ENCODE results near the gene MX1. TPM values are rescaled to one million over a fixed set of nuclear protein-coding genes. Genes with fewer than 3 reads are reported as not detected.
"Not testable (repeated sequence)": the region's sequence is repeated elsewhere in the genome, so short reads cannot be mapped to it uniquely, and the experiment has no call there.

The MX1 gene
- polyA plus RNA-seq, 5 donors, result 6.3 to 11.3 (median 7.4) TPM

DNA sequence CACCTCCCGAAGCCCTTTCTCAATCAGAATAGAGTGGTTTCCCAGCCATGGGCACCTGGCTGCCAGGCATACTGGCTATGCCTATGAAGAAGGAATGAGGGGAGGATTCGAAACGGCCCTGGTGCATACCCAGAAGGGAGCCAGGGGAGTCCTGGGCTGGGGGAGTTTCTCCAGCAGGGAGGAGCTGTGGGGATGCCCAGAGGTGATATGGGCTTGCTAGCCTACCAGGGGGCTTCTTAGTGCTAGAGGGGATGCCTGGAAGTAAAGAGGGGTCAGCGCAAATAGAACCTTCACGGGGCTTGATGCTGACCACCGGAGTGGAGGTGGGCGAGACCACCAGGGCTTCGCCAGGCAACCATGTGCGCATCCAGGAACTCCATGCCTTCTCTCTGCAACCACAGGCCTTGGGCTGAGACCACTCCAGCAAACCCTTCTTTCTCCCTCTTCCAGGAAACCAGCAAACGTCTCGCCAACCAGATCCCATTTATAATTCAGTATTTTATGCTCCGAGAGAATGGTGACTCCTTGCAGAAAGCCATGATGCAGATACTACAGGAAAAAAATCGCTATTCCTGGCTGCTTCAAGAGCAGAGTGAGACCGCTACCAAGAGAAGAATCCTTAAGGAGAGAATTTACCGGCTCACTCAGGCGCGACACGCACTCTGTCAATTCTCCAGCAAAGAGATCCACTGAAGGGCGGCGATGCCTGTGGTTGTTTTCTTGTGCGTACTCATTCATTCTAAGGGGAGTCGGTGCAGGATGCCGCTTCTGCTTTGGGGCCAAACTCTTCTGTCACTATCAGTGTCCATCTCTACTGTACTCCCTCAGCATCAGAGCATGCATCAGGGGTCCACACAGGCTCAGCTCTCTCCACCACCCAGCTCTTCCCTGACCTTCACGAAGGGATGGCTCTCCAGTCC lies 18.2 kb upstream of the MX1 start:
- no peak for DNase-seq

DNA sequence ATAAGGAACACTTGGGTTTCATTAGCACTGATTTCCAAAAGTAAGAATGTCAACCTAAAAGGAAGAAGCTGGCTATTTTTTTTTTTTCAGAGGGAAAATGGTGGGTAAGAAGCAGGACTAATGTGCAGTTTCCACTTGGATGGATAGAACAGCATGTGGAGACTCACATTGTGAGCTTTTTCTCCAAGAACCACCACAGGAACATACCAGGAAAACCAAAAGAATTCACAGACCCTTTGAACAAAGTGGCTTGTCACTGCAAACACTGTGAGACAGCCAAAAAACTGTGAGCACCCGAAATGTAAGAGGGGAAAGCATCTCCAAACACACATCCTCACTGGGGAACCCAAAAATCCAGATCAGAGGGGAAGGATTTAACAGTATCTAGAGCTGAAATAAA lies 15.7 kb upstream of the MX1 start:
- DNase-seq, result no peak

DNA sequence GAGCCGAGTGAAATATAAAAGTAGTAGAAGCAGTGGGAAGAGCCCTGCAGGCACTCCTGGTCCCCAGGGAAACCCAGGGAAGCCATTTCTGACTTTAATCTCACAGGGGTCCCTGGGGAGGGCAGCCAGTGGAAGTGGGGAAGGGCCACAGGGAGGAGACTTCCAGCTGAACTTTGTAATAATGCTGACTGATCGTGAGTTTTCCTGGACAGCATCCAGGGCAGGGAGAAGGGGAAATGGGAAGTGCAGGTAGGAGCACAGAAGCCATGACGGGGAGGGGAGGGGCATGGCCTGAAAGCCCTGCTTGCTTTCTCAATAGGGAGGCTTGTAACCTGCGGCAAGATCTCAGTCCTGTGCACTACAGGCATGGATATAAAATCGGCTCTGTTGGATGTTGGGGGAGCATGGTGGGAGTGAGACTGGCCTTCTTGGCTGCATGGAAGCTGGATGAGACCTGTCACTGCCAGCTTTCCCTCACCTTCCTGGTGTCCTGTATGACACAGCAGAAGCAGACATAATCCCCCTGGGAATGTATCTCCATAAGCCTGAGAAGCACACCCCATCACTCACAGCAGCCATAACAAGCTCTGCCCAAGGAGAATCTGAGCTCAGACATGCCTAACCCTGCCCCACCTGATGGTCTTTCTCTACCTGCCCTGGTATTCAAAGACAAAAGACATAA lies 15.1 kb upstream of the MX1 start:
- DNase-seq, result no peak

DNA sequence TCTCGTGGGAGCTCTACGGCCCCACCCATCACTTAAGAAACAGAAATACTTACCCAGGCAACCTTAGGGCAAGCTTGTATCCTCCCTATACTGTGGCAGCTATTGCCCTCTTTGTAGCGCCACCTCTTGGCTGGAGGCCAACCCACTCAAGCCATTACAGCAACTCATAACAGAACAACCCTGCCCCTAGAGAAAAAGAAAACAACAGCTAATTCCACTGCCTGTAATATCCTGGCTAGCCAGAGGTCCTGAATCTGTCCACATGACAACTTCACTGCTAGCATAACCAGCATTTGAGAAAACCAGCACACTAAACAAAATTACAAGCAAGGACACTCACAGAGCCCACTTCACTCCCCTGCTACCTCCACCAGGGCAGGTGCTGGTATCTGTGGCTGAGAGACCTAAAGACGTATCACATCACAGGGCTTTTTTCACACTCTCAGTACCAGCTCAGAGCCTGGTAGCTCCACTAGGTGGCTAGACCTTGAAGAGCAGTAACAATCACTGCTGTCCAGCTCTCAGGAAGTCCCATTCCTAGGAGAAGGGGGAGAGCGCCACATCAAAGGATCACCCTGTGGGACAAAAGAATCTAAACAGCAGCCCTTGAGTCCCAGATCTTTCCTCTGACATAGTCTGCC lies 14.5 kb upstream of the MX1 start:
- DNase-seq, result no peak

GRCh38 chr21:41417505-41417904 lies 8.5 kb upstream of the MX1 start:
- not testable (repeated sequence) for DNase-seq

DNA sequence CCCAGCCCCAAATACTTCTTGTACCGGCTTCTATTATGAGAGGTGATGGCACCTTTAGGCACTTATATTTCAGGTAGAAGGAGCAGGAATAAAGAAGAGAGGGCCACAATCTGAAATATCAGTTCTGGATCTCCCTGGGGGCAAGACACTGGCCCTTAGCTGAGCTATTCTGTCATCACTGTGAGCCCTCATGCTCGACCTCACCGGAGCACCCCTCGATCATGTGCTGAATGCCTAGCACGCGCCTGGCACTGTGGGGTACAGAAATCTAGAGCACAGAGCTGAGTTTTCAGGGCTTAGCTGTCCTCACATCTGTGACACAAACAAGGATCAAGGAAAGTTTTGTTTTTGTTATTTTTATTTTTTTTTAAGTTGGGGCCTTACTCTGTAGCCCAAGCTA lies 7.6 kb upstream of the MX1 start:
- DNase-seq, result no peak

DNA sequence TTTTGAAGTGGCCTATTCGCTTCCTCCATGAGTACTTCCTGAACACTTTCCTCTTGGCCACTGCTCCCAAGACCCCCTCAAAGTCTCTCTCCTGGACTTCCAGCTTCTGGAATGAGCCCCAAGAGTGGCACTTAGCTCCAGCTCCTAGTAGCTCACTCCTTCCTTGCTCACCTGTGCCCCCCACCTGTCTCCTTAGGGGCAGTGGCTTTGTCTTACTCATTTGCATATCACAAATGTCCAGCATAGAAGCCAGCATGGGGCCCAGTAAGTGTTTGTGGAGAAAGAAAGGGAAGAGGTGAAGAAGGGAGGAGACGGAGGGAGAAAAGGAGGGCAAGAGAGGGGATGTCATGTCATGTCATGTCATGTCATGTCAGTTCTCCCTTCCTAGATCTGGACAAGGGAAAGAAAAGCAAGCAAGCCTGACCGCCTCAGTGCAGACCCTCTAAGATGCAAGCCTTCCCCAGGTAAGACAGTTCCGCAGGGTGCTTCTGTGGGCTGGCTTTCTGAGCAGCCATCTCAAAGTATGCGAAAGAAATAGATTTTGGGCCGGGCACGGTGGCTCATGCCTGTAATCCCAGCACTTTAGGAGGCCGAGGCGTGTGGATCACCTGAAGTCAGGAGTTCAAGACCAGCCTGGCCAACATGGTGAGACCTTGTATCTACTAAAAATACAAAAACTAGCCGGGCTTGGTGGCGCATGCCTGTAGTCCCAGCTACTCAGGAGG lies 6.9 kb upstream of the MX1 start:
- DNase-seq, result no peak

DNA sequence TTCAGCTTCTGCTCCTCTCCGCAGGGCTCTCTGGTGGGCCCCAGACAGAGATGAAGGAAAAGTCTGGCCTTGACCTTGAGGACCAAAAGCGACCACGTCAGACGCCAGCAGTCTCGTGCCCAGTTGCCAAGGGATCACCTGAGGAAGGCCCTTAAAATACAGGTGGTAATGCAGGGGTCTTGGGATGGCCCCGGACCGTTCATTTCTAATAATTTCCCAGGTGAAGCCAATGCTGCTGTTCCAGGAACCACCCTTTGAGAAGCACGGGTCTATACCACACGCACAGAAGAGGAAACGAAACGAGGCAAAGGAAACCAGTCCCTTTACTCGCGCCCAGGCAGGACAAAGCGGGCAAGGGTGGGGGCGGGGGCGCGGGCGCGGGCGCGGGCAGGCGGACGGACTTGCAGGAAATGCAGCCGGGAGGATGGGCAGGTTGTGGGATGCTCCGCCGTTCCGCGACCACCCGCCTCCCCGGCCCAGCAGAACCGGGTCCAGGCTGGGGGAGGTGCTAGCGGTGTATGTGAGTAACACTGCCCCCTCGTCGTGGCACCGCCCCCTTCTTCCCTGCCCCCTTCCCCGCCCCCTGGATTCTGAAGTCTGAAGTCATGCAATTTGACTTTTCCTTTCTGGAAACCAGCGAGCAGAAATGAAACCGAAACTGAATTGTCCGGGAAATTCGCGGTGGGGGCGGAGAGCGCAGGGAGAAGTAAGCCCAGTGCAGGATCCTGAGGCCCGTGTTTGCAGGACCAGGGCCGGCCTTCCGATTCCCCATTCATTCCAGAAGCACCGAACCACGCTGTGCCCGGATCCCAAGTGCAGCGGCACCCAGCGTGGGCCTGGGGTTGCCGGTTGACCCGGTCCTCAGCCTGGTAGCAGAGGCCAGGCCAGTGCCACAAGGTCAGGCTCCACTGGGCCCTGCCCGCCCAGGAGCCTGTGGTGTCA lies 5.8 kb upstream of the MX1 start:
- DNase-seq, result peak; percentile 87 to 89

DNA sequence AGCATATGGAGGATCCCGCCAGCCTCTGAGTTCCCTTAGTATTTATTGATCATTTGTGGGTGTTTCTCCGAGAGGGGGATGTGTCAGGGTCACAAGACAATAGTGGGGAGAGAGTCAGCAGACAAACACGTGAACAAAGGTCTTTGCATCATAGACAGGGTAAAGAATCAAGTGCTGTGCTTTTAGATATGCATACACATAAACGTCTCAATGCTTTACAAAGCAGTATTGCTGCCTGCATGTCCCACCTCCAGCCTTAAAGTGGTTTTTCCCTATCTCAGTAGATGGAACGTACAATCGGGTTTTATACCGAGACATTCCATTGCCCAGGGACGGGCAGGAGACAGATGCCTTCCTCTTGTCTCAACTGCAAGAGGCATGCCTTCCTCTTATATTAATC lies 5.0 kb upstream of the MX1 start:
- not testable (repeated sequence) for DNase-seq

DNA sequence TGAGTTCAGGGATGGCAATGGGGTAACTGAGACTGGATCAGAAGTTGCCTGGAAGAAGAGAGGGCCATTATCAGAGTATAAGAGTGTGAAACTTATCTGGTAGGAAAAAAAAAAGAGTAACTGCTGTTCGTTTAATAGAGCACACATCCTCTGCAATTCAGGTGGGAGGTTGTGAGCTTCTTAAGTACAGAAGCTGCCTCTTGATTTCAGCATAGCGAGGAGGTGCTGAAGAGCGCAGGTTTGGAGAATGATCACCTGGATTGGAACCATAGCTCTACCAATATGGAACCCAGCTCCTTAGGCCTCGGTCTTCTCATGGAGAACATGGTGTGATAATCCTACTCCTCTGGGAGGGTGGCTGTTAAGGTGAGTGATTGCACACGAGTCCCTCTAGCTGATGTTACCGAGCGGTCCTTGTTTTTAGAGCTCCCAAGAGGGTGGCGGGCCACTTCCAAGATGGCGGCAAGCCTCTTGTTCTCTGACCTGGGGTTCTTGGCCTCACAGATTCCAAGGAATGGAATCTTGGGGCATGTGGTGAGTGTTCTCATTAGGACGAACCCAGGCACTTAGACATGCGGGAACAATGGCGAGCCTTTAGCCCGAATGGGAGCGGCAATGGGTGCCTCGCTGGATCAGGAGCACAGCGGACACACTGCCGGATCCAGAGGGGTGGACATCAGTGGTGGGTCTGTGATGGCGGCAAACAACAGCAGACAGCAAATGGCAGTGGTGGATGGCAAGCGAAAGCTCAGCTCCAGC lies 3.3 kb upstream of the MX1 start:
- no peak for DNase-seq

DNA sequence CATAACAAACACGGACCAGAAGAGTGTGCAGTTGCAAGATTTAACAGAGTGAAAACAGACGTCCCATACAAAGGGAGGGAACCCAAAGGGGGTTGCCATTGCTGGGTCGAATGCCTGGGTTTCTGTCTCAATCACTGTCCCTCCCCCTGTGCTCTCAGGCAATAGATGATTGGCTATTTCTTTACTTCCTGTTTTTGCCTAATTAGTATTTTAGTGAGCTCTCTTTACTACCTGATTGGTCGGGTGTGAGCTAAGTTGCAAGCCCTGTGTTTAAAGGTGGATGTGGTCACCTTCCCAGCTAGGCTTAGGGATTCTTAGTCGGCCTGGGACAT lies 2.8 kb upstream of the MX1 start:
- DNase-seq, result not testable (repeated sequence)

DNA sequence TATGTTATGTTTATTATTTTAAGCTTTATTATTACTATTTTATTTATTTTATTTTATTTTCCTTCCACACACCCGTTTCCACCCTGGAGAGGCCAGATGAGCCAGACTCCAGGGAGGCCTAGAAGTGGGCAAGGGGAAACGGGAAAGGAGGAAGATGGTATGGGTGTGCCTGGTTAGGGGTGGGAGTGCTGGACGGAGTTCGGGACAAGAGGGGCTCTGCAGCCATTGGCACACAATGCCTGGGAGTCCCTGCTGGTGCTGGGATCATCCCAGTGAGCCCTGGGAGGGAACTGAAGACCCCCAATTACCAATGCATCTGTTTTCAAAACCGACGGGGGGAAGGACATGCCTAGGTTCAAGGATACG lies 468 bp upstream of the MX1 start:
- DNase-seq, result no peak

DNA sequence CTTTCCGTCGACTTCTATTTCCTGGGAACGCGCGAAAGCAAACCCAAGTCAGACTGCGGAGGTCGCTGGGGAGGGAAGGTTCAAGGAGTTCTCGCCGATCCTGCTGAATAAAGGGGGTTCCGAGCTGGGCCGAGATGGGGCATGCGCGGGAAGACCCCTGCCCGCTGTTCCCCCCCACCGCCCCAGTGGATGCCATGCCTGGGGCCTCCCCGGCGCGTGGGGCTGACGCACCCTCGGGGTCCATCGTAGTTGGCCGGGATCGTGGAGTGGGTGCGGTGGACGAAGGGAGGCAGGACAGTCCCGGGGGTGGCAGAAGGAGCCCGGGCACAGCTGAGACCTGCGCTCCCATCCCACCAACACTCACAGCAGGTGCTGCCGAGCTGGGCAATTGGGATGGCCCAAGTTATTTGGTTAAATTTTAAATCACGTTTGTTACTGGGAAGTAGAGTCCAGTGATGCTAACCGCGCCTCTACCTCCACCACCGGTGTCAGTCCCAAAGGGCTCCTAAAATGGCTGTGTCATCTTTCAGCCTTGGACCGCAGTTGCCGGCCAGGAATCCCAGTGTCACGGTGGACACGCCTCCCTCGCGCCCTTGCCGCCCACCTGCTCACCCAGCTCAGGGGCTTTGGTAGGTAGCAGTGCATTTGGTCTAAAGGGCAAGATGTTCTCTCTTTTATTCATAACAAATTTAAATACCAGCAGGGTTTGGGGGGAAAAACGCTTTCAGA lies 801 bp downstream of the MX1 start:
- no peak for DNase-seq

DNA sequence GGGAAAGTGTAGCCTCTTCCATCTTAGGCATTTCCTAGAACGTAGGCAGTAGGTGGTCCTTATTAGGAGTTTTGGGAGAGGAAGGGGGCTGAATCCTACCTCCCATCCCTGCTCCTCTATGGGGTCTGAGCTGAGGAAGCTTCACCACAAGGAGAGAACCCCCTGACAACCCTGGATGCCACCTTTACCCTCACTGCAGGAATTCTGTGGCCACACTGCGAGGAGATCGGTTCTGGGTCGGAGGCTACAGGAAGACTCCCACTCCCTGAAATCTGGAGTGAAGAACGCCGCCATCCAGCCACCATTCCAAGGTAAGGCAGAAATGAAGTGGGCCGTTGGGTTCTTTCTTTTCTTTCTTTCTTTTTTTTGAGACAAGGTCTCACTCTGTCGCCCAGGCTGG lies 1.5 kb downstream of the MX1 start:
- DNase-seq, result no peak

GRCh38 chr21:41428311-41428710 lies 2.3 kb downstream of the MX1 start:
- DNase-seq, result no peak

GRCh38 chr21:41428847-41429246 lies 2.8 kb downstream of the MX1 start:
- DNase-seq, result no peak

DNA sequence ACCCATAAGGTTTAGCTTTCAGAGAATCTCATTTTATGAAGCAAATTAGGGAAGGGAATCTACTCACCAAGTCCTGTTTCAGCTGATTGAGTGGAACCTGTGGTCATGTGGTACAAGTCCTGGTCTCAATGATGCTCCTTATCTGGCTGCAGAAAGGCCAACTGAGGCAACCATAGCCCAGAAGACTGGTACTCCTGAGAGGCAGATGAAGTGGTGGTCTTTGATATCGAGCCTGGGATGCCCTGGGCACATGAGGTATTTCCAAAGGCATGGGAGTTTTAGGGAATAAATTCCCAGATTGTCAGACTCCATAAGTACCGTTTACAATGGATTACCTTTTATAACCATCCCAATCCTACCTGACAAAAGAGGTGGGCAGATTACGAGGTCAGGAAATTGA lies 3.3 kb downstream of the MX1 start:
- DNase-seq, result no peak

DNA sequence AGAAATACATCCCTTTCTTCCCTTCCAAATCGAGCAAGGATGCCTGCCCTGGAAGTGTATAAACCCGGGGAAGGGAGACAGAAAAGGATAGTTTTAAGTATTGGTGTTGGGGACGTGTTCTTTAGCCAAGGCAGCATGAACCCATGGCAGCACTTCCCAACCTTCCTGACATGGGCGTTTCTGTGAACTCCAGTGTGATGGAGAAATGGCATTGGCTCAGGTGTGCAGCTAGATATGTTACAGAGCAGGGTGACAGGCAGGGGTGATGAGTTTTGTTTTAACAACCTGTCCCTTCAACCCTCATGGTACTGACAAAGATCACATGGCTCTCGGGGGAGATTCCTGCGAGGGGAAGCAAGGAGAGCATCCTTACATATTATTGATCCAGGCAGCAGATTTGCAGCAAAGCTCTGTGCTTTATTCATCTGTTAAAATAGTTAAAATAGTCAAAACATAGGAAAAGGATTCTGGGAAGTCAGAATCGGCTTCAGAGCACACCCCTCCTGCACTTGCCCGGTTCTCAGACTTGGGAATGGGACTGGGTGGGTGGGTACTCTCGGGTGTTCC lies 4.0 kb downstream of the MX1 start:
- no peak for DNase-seq
